GM18858 (cell line): ENCODE results near the gene PTOV1.

Experiments
- ATAC-seq: cut with Tn5 transposase; IDR thresholded peaks from one replicate; pipeline ENCODE4 v1.9.1; 2021; ENCODE audit not compliant: unreplicated experiment

Gene PTOV1

GRCh38 chr19:49858088-49858985, 7.4 kb downstream of the PTOV1 start:
- ATAC-seq = no peak

- no peak for ATAC-seq
Observed at GRCh38 chr19:49859682-49860335, 8.8 kb downstream of the PTOV1 start.

- ATAC-seq = no peak
Observed at GRCh38 chr19:49860336-49861102, 9.6 kb downstream of the PTOV1 start.

GRCh38 chr19:49861107-49861506, 10.1 kb downstream of the PTOV1 start:
- no peak for ATAC-seq

- no peak for ATAC-seq
Observed at GRCh38 chr19:49861541-49862378, 10.8 kb downstream of the PTOV1 start.

GRCh38 chr19:49862391-49863253, 11.7 kb downstream of the PTOV1 start:
- ATAC-seq = no peak

- ATAC-seq = no peak
Observed at GRCh38 chr19:49863254-49863934, 12.4 kb downstream of the PTOV1 start.

GRCh38 chr19:49863935-49864320, 13.0 kb downstream of the PTOV1 start:
- ATAC-seq = no peak

GRCh38 chr19:49864890-49865289, 13.9 kb downstream of the PTOV1 start:
- ATAC-seq = no peak

GRCh38 chr19:49866933-49867782, 16.2 kb downstream of the PTOV1 start, which contains the start of gene PNKP:
PNKP (minus strand) TSS chr19:49867576; CDS start chr19:49867204, 372 bp downstream.
- no peak for ATAC-seq

- peak; percentile 2 for ATAC-seq
Observed at GRCh38 chr19:49869009-49869483, 18.1 kb downstream of the PTOV1 start.

- ATAC-seq = peak; percentile 60
Observed at GRCh38 chr19:49869484-49870308, 18.7 kb downstream of the PTOV1 start.

GRCh38 chr19:49870309-49870901, 19.4 kb downstream of the PTOV1 start:
- ATAC-seq = no peak

- no peak for ATAC-seq
Observed at GRCh38 chr19:49871349-49871985, 20.5 kb downstream of the PTOV1 start.

- no peak for ATAC-seq
Observed at GRCh38 chr19:49872245-49873128, 21.5 kb downstream of the PTOV1 start.
